Nephron (organoid): Measurements from ENCODE around the gene OAS3.

ENCODE experiments used
- H3K27ac Mint-ChIP-seq, 3 experiments: 2 replicates each; pipeline ENCODE4 v1.8.0; 2020; ENCODE audit warnings: mixed read lengths in 3 of 3, mild to moderate bottlenecking in 2 of 3, moderate library complexity in 1 of 3
- H3K27me3 Mint-ChIP-seq: 2 replicates; pipeline ENCODE4 v1.8.0; 2021; ENCODE audit warnings: low read depth, mild to moderate bottlenecking, moderate library complexity, mixed read lengths
- H3K36me3 Mint-ChIP-seq: 2 replicates; pipeline ENCODE4 v1.8.0; 2020; ENCODE audit warnings: low read depth, mixed read lengths
- H3K4me1 Mint-ChIP-seq: 2 replicates; pipeline ENCODE4 v1.8.0; 2020; ENCODE audit warnings: mixed read lengths
- H3K4me3 Mint-ChIP-seq, 3 experiments: 2 replicates each; pipeline ENCODE4 v1.8.0; 2020; ENCODE audit warnings: mild to moderate bottlenecking in 3 of 3, mixed read lengths in 3 of 3, moderate library complexity in 2 of 3
- H3K9me3 Mint-ChIP-seq: 2 replicates; pipeline ENCODE4 v1.8.0; 2020; ENCODE audit warnings: mixed read lengths
- CTCF ChIP-seq, 3 experiments: fragments of 200-600 bp; sonication (generic); IDR thresholded peaks; one replicate each; pipeline ENCODE4 v1.5.0; 2021; ENCODE audit warnings: antibody characterized with exemption in 3 of 3; ENCODE audit not compliant: unreplicated experiment in 3 of 3

The OAS3 gene

GRCh38 chr12:113010701-113011100 lies 72.4 kb downstream of the OAS3 start:
- Mint-ChIP-seq H3K9me3 (peaks cover 4% of the 10 kb centered on the region), H3K4me1 (no peaks in the 10 kb centered on the region), H3K27ac (peak overlapping the region in 1 of 3 experiments; percentile 9), H3K4me3 (no peak overlapping the region), H3K27me3 (peaks cover 46% of the 10 kb centered on the region), H3K36me3 (no peaks in the 10 kb centered on the region)
- no peak for TF ChIP-seq CTCF (IDR thresholded peaks at IDR 0.05; ENCODE audit: unreplicated experiment in 3 of 3)

- Mint-ChIP-seq H3K36me3 (no peaks in the 10 kb centered on the region), H3K27me3 (peaks cover 24% of the 10 kb centered on the region), H3K27ac (no peak overlapping the region), H3K4me1 (peaks cover 7% of the 10 kb centered on the region), H3K9me3 (peaks cover 4% of the 10 kb centered on the region), H3K4me3 (no peak overlapping the region)
- TF ChIP-seq CTCF (IDR thresholded peaks at IDR 0.05; ENCODE audit: unreplicated experiment in 3 of 3): no peak
Measured at GRCh38 chr12:113014565-113014964, 76.3 kb downstream of the OAS3 start.

GRCh38 chr12:113016796-113017195 lies 78.5 kb downstream of the OAS3 start:
- no peak overlapping the region for H3K27ac Mint-ChIP-seq
- no peak overlapping the region for H3K4me3 Mint-ChIP-seq
- TF ChIP-seq CTCF (IDR thresholded peaks at IDR 0.05; ENCODE audit: unreplicated experiment in 3 of 3): no peak
- peaks cover 20% of the 10 kb centered on the region for H3K27me3 Mint-ChIP-seq
- H3K9me3 Mint-ChIP-seq: peaks cover under 1% of the 10 kb centered on the region
- peaks cover 10% of the 10 kb centered on the region for H3K4me1 Mint-ChIP-seq
- no peaks in the 10 kb centered on the region for H3K36me3 Mint-ChIP-seq

GRCh38 chr12:113019025-113019424 lies 80.8 kb downstream of the OAS3 start:
- no peak for TF ChIP-seq CTCF (IDR thresholded peaks at IDR 0.05; ENCODE audit: unreplicated experiment in 3 of 3)
- no peaks in the 10 kb centered on the region for H3K36me3 Mint-ChIP-seq
- H3K4me1 Mint-ChIP-seq: peaks cover 10% of the 10 kb centered on the region
- H3K27ac Mint-ChIP-seq: no peak overlapping the region
- H3K9me3 Mint-ChIP-seq: no peaks in the 10 kb centered on the region
- no peak overlapping the region for H3K4me3 Mint-ChIP-seq
- H3K27me3 Mint-ChIP-seq: peaks cover 25% of the 10 kb centered on the region

- Mint-ChIP-seq H3K4me1 (peaks cover 10% of the 10 kb centered on the region), H3K27me3 (peaks cover 35% of the 10 kb centered on the region), H3K4me3 (no peak overlapping the region), H3K27ac (no peak overlapping the region), H3K9me3 (peaks cover 1% of the 10 kb centered on the region), H3K36me3 (no peaks in the 10 kb centered on the region)
- no peak for TF ChIP-seq CTCF (IDR thresholded peaks at IDR 0.05; ENCODE audit: unreplicated experiment in 3 of 3)
Measured at GRCh38 chr12:113021500-113021899, 83.2 kb downstream of the OAS3 start.
